PC-9 (cell line): Measurements from ENCODE around the gene AP2S1. TPM values are rescaled to one million over a fixed set of nuclear protein-coding genes. Genes with fewer than 3 reads are reported as not detected.
"Not testable (repeated sequence)": the region's sequence is repeated elsewhere in the genome, so short reads cannot be mapped to it uniquely, and the experiment has no call there.

ENCODE experiments used
- BruUV-seq: library from RNA; stranded (reverse); fragments of 400-500 nt; replicated peaks from 2 replicates; lab custom pipeline; 2021; lab: Mats Ljungman, UMichigan
- CTCF ChIA-PET: fragments of 300-600 bp; sonication (Branson Sonifier 250); formaldehyde crosslinking; loops from one replicate; lab custom pipeline; 2022; ENCODE audit warnings: antibody characterized with exemption; lab: Charles Lee
- POLR2A ChIA-PET: fragments of 300-600 bp; sonication (Branson Sonifier 250); formaldehyde crosslinking; loops from one replicate; lab custom pipeline; 2022; ENCODE audit warnings: antibody characterized with exemption; ENCODE audit not compliant: unreplicated experiment; lab: Charles Lee
- DNase-seq, 2 experiments: peaks; one replicate each; pipeline versions ENCODE4 v3.0.0 to v3.0.0-alpha.2; 2015 to 2022; ENCODE audit warnings: mixed read lengths in 1 of 2
- H2AFZ ChIP-seq: fragments of 200-600 bp; sonication (generic); 2 replicates; pipeline ENCODE4 v1.8.1; 2017; ENCODE audit warnings: antibody characterized with exemption
- H3F3A ChIP-seq: fragments of 200-600 bp; sonication (generic); 2 replicates; pipeline ENCODE4 v1.8.1; 2017; ENCODE audit warnings: antibody characterized with exemption, mild to moderate bottlenecking, low read depth; ENCODE audit not compliant: insufficient read depth
- H3K27ac ChIP-seq: fragments of 200-600 bp; sonication (generic); 2 replicates; pipeline ENCODE4 v1.6.1; 2016; ENCODE audit warnings: mixed run types
- H3K27me3 ChIP-seq: fragments of 200-600 bp; sonication (generic); 2 replicates; pipeline ENCODE4 v1.6.1; 2016; ENCODE audit warnings: low read depth, mixed run types; ENCODE audit not compliant: insufficient read depth
- H3K36me3 ChIP-seq: fragments of 200-600 bp; sonication (generic); 2 replicates; pipeline ENCODE4 v1.6.1; 2016; ENCODE audit warnings: low read depth, mixed run types
- H3K4me1 ChIP-seq: fragments of 200-600 bp; sonication (generic); replicated peaks from 2 replicates; pipeline ENCODE4 v1.6.1; 2016; ENCODE audit warnings: mixed run types; ENCODE audit not compliant: insufficient read depth
- H3K4me2 ChIP-seq: fragments of 200-600 bp; sonication (generic); 2 replicates; pipeline ENCODE4 v1.6.1; 2017; ENCODE audit warnings: mixed run types
- H3K4me3 ChIP-seq: fragments of 200-600 bp; sonication (generic); 2 replicates; pipeline ENCODE4 v1.6.1; 2016; ENCODE audit warnings: mixed run types
- H3K79me2 ChIP-seq: fragments of 200-600 bp; sonication (generic); 2 replicates; pipeline ENCODE4 v1.6.1; 2017; ENCODE audit warnings: low read depth, mixed run types
- H3K9me2 ChIP-seq: fragments of 200-600 bp; sonication (generic); 2 replicates; pipeline ENCODE4 v1.8.1; 2017; ENCODE audit warnings: mild to moderate bottlenecking; ENCODE audit not compliant: insufficient read depth
- H3K9me3 ChIP-seq: fragments of 200-600 bp; sonication (generic); 2 replicates; pipeline ENCODE4 v1.8.1; 2016; ENCODE audit warnings: low read depth; ENCODE audit not compliant: insufficient read depth
- H4K20me1 ChIP-seq: fragments of 200-600 bp; sonication (generic); 2 replicates; pipeline ENCODE4 v1.8.1; 2017; ENCODE audit not compliant: insufficient read depth
- CTCF ChIP-seq: fragments of 200-600 bp; sonication (generic); conservative IDR thresholded peaks from 2 replicates; pipeline ENCODE4 v1.6.1; 2017; ENCODE audit warnings: mixed run types, antibody characterized with exemption, mild to moderate bottlenecking, moderate library complexity
- EZH2 ChIP-seq: fragments of 200-600 bp; sonication (generic); IDR thresholded peaks from 2 replicates; pipeline ENCODE4 v1.8.0; 2017; ENCODE audit warnings: antibody characterized with exemption, low read depth
- intact Hi-C: fragments of 100-400 bp; cut with micrococcal nuclease; formaldehyde crosslinking; loops from one replicate; pipeline ENCODE4 v1.10.0; 2022; ENCODE audit not compliant: unreplicated experiment
- total RNA-seq: library from RNA; stranded (reverse); gene quantifications from 2 replicates; pipeline ENCODE4 v1.2.3, GENCODE V29; 2021

The AP2S1 gene
- total RNA-seq, 1 experiment from 2014 or later, result 332 TPM

- TF ChIP-seq CTCF, result peak; percentile 31; the same call in 1 of the 2 replicates
- no peak for TF ChIP-seq EZH2
- POLR2A ChIA-PET, result no interaction called here
- BruUV-seq, result no TSS peak
- intact Hi-C loops, result loop anchor here (1.0 kb wide), 1 partner anchor 37 kb away; the partner anchor contains the start of gene SLC1A5
- H2AFZ ChIP-seq, result peak overlapping the region; percentile 17; the same call in 1 of the 2 replicates
- no peaks in the 10 kb centered on the region for H3K9me3 ChIP-seq
- no peak overlapping the region for H3K4me3 ChIP-seq
- H3K9me2 ChIP-seq, result no peaks in the 10 kb centered on the region
- peak overlapping the region; percentile 49 for H3K27ac ChIP-seq
- H4K20me1 ChIP-seq, result no peaks in the 10 kb centered on the region
- H3K36me3 ChIP-seq, result no peaks in the 10 kb centered on the region
- CTCF ChIA-PET, result interaction anchor here (0.6 kb wide), 1 partner anchor 92 kb away, joined by 3 read pairs; no protein-coding TSS in a partner anchor
- no peak for DNase-seq
- H3F3A ChIP-seq, result peaks cover 49% of the 10 kb centered on the region
- peak overlapping the region; percentile 43 for H3K4me2 ChIP-seq
- H3K4me1 ChIP-seq, result peaks cover 60% of the 10 kb centered on the region
- no peaks in the 10 kb centered on the region for H3K79me2 ChIP-seq
- H3K27me3 ChIP-seq, result no peaks in the 10 kb centered on the region
Measured at GRCh38 chr19:46824890-46825730, 25.5 kb downstream of the AP2S1 start.

- TF ChIP-seq CTCF (no peak), EZH2 (no peak)
- H3K9me3 ChIP-seq, result no peaks in the 10 kb centered on the region
- H4K20me1 ChIP-seq, result no peaks in the 10 kb centered on the region
- H3K27ac ChIP-seq, result no peak overlapping the region
- H2AFZ ChIP-seq, result no peak overlapping the region
- BruUV-seq, result no TSS peak
- H3K9me2 ChIP-seq, result no peaks in the 10 kb centered on the region
- intact Hi-C loops, result no loop called here
- H3K4me3 ChIP-seq, result no peak overlapping the region
- POLR2A ChIA-PET, result no interaction called here
- H3K36me3 ChIP-seq, result no peaks in the 10 kb centered on the region
- CTCF ChIA-PET, result interaction anchor here (0.7 kb wide), 2 partner anchors 68 to 76 kb away, joined by 3 to 5 read pairs; no protein-coding TSS in a partner anchor
- H3K4me2 ChIP-seq, result no peak overlapping the region
- DNase-seq, result no peak
- H3K27me3 ChIP-seq, result no peaks in the 10 kb centered on the region
- peaks cover 40% of the 10 kb centered on the region for H3K4me1 ChIP-seq
- H3K79me2 ChIP-seq, result no peaks in the 10 kb centered on the region
- peaks cover 33% of the 10 kb centered on the region for H3F3A ChIP-seq
Measured at GRCh38 chr19:46823049-46823448, 27.6 kb downstream of the AP2S1 start.

GRCh38 chr19:46822410-46822787 lies 28.2 kb downstream of the AP2S1 start:
- H3K27ac ChIP-seq, POLR2A ChIA-PET, H3K9me3 ChIP-seq, intact Hi-C loops, H3K4me3 ChIP-seq, BruUV-seq, H3K9me2 ChIP-seq, DNase-seq, H2AFZ ChIP-seq, H3K27me3 ChIP-seq, H4K20me1 ChIP-seq, H3K36me3 ChIP-seq, H3K79me2 ChIP-seq, H3K4me2 ChIP-seq: not testable (repeated sequence)
- Histone ChIP-seq H3F3A (peaks cover 33% of the 10 kb centered on the region), H3K4me1 (peaks cover 40% of the 10 kb centered on the region)
- CTCF ChIA-PET, result interaction anchor here (0.6 kb wide), 1 partner anchor 14 kb away, joined by 5 read pairs; no protein-coding TSS in a partner anchor
